Stimulated activated CD4-positive, alpha-beta T cell treated with anti-CD3 and anti-CD28 coated beads, Interleukin-1b, Interleukin-23, amount 100 ng/mL, for 4 hours (primary cell): Measurements from ENCODE around the gene KRTAP10-7.
"Not testable (repeated sequence)": the region's sequence is repeated elsewhere in the genome, so short reads cannot be mapped to it uniquely, and the experiment has no call there.

Experiments used
- DNase-seq, 2 donors: peaks; one replicate each; pipeline ENCODE4 v3.0.0-alpha.2; 2020; ENCODE audit warnings: low read depth in 2 of 2

Gene KRTAP10-7

GRCh38 chr21:44632067-44632466 is 31.7 kb downstream of the KRTAP10-7 start:
- DNase-seq, result no peak

- DNase-seq, result no peak
These were observed 36.0 kb downstream of the KRTAP10-7 start for GRCh38 chr21:44636209-44637017.

GRCh38 chr21:44637018-44637850 is 36.8 kb downstream of the KRTAP10-7 start, which contains the start of gene KRTAP10-10:
KRTAP10-10 (plus strand) TSS chr21:44637356; CDS start chr21:44637418, 62 bp downstream.
- DNase-seq, result no peak

- DNase-seq, result not testable (repeated sequence)
These were observed 37.5 kb downstream of the KRTAP10-7 start for GRCh38 chr21:44637851-44638348.

GRCh38 chr21:44638506-44639330 is 38.3 kb downstream of the KRTAP10-7 start:
- DNase-seq, result not testable (repeated sequence)

GRCh38 chr21:44639331-44639655 is 38.9 kb downstream of the KRTAP10-7 start:
- DNase-seq, result no peak

- DNase-seq, result no peak
These were observed 40.4 kb downstream of the KRTAP10-7 start for GRCh38 chr21:44640761-44641160.

- no peak for DNase-seq
These were observed 43.4 kb downstream of the KRTAP10-7 start for GRCh38 chr21:44643741-44644310.

- no peak for DNase-seq
These were observed 44.5 kb downstream of the KRTAP10-7 start for GRCh38 chr21:44644878-44645277.

GRCh38 chr21:44646366-44647221 is 46.2 kb downstream of the KRTAP10-7 start, which contains the start of gene KRTAP10-11:
KRTAP10-11 (plus strand) TSS chr21:44646414; CDS start chr21:44646459, 45 bp downstream.
- DNase-seq, result not testable (repeated sequence)

- DNase-seq, result no peak
These were observed 46.8 kb downstream of the KRTAP10-7 start for GRCh38 chr21:44647222-44647552.

- no peak for DNase-seq
These were observed 48.3 kb downstream of the KRTAP10-7 start for GRCh38 chr21:44648557-44649311.

GRCh38 chr21:44649521-44650100 is 49.2 kb downstream of the KRTAP10-7 start:
- DNase-seq, result no peak

- no peak for DNase-seq
These were observed 50.0 kb downstream of the KRTAP10-7 start for GRCh38 chr21:44650265-44650972.

GRCh38 chr21:44650973-44651675 is 50.7 kb downstream of the KRTAP10-7 start:
- no peak for DNase-seq
